OCI-LY7 (cell line): Measurements from ENCODE around the gene MEF2C. TPM values are rescaled to one million over a fixed set of nuclear protein-coding genes. Genes with fewer than 3 reads are reported as not detected.
A peak's percentile ranks its signal among the peaks of the same experiment; 100 is the strongest.

ENCODE experiments used
- BruUV-seq: library from RNA; stranded (reverse); fragments of 400-500 nt; replicated peaks from 2 replicates; lab custom pipeline; 2021; lab: Mats Ljungman, UMichigan
- CTCF ChIA-PET: fragments of 300-600 bp; sonication (Branson Sonifier 250); formaldehyde crosslinking; loops from one replicate; lab custom pipeline; 2022; ENCODE audit warnings: antibody characterized with exemption; ENCODE audit not compliant: unreplicated experiment; lab: Charles Lee
- POLR2A ChIA-PET: fragments of 300-600 bp; sonication (Branson Sonifier 250); formaldehyde crosslinking; loops from one replicate; lab custom pipeline; 2022; ENCODE audit warnings: antibody characterized with exemption; lab: Charles Lee
- DNase-seq: peaks from one replicate; pipeline ENCODE4 v3.0.0-alpha.2; 2015; ENCODE audit warnings: low spot score
- H2AFZ ChIP-seq: fragments of 200-600 bp; sonication (generic), shearing (Covaris generic); 2 replicates; pipeline ENCODE4 v1.6.1; 2014; ENCODE audit warnings: mild to moderate bottlenecking, antibody characterized with exemption, low read length, moderate library complexity
- H3K27ac ChIP-seq: fragments of 200-600 bp; sonication (generic); 2 replicates; pipeline ENCODE4 v1.5.1; 2014; ENCODE audit warnings: mixed run types, low read depth, mild to moderate bottlenecking, moderate library complexity, low read length, inconsistent platforms; ENCODE audit not compliant: poor library complexity, severe bottlenecking
- H3K36me3 ChIP-seq: fragments of 200-600 bp; sonication (generic); 2 replicates; pipeline ENCODE4 v1.6.1; 2014; ENCODE audit warnings: mild to moderate bottlenecking, antibody characterized with exemption, low read length, moderate library complexity, mixed read lengths; ENCODE audit not compliant: insufficient read depth
- H3K4me1 ChIP-seq: fragments of 200-600 bp; sonication (generic); 2 replicates; pipeline ENCODE4 v1.5.1; 2014; ENCODE audit warnings: mild to moderate bottlenecking, low read length; ENCODE audit not compliant: insufficient read depth, poor library complexity, severe bottlenecking
- H3K4me2 ChIP-seq: fragments of 200-600 bp; sonication (generic); 2 replicates; pipeline ENCODE4 v1.6.1; 2014; ENCODE audit warnings: mild to moderate bottlenecking, low read length
- H3K4me3 ChIP-seq: fragments of 200-600 bp; sonication (generic); 2 replicates; pipeline ENCODE4 v1.5.1; 2014; ENCODE audit warnings: mild to moderate bottlenecking, low read depth, low read length; ENCODE audit not compliant: poor library complexity, severe bottlenecking
- H3K79me2 ChIP-seq: fragments of 200-600 bp; sonication (generic); 2 replicates; pipeline ENCODE4 v1.6.1; 2016; ENCODE audit warnings: low read depth, mild to moderate bottlenecking, low read length, moderate library complexity, mixed read lengths; ENCODE audit not compliant: insufficient read depth
- H3K9me2 ChIP-seq: fragments of 200-600 bp; sonication (generic); 2 replicates; pipeline ENCODE4 v1.6.1; 2016; ENCODE audit warnings: mild to moderate bottlenecking, low read length, mixed read lengths; ENCODE audit not compliant: insufficient read depth
- H3K9me3 ChIP-seq: fragments of 200-600 bp; sonication (generic); 2 replicates; pipeline ENCODE4 v1.6.1; 2014; ENCODE audit warnings: mild to moderate bottlenecking, mixed run types, low read length, mixed read lengths
- H4K20me1 ChIP-seq: fragments of 200-600 bp; sonication (generic); 2 replicates; pipeline ENCODE4 v1.6.1; 2014; ENCODE audit warnings: mild to moderate bottlenecking, antibody characterized with exemption, low read length, moderate library complexity, mixed read lengths; ENCODE audit not compliant: insufficient read depth
- EZH2phosphoT487 ChIP-seq: fragments of 200-600 bp; sonication (generic); IDR thresholded peaks from 2 replicates; pipeline ENCODE4 v1.6.1; 2018; ENCODE audit warnings: low read depth, borderline replicate concordance, mild to moderate bottlenecking, mixed run types, antibody characterized with exemption, low read length, moderate library complexity, mixed read lengths
- intact Hi-C: fragments of 100-400 bp; cut with micrococcal nuclease; formaldehyde crosslinking; loops from one replicate; pipeline ENCODE4 v1.10.0; 2022; ENCODE audit not compliant: unreplicated experiment
- total RNA-seq, 2 experiments: library from RNA; depleted of rRNA in 1 of 2; stranded (reverse); fragments of >200 nt in 1 of 2; shearing (Covaris generic) in 1 of 2; gene quantifications; 2 replicates each; pipeline ENCODE4 v1.2.3, GENCODE V29; 2014 to 2022
- TF ChIP-seq, protein P1 (sequence below): fragments of 200-600 bp; sonication (generic); conservative IDR thresholded peaks from 2 replicates; pipeline ENCODE4 v1.5.1; 2014; ENCODE audit warnings: mild to moderate bottlenecking, antibody characterized with exemption, low read length, moderate library complexity, mixed read lengths

The MEF2C gene
- total RNA-seq, 2 experiments from 2014 or later, result 5.5 to 57.6 TPM

- POLR2A ChIA-PET, result interaction anchor here (0.9 to 1.2 kb wide), 2 partner anchors 55 to 141 kb away, joined by 3 to 4 read pairs; no protein-coding TSS in a partner anchor
- Histone ChIP-seq H4K20me1 (no peaks in the 10 kb centered on the region; the same call in 1 of the 2 replicates), H3K79me2 (peaks cover 39% of the 10 kb centered on the region; the same call in 1 of the 2 replicates), H2AFZ (peak overlapping the region; percentile 96; the same call in 1 of the 2 replicates), H3K27ac (peak overlapping the region; percentile 33), H3K4me2 (peak overlapping the region; percentile 81), H3K9me2 (no peaks in the 10 kb centered on the region), H3K4me3 (peak overlapping the region; percentile 55), H3K36me3 (no peaks in the 10 kb centered on the region), H3K9me3 (no peaks in the 10 kb centered on the region), H3K4me1 (peaks cover 65% of the 10 kb centered on the region)
- intact Hi-C loops, result no loop called here
- DNase-seq, result no peak
- no peak for TF ChIP-seq EZH2phosphoT487
- TF ChIP-seq, protein P1, sequence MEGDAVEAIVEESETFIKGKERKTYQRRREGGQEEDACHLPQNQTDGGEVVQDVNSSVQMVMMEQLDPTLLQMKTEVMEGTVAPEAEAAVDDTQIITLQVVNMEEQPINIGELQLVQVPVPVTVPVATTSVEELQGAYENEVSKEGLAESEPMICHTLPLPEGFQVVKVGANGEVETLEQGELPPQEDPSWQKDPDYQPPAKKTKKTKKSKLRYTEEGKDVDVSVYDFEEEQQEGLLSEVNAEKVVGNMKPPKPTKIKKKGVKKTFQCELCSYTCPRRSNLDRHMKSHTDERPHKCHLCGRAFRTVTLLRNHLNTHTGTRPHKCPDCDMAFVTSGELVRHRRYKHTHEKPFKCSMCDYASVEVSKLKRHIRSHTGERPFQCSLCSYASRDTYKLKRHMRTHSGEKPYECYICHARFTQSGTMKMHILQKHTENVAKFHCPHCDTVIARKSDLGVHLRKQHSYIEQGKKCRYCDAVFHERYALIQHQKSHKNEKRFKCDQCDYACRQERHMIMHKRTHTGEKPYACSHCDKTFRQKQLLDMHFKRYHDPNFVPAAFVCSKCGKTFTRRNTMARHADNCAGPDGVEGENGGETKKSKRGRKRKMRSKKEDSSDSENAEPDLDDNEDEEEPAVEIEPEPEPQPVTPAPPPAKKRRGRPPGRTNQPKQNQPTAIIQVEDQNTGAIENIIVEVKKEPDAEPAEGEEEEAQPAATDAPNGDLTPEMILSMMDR, result no peak
- CTCF ChIA-PET, result no interaction called here
- BruUV-seq, result no TSS peak
Measured at GRCh38 chr5:88876714-88877113, 6.3 kb downstream of the MEF2C start.

GRCh38 chr5:88875341-88876234 lies 7.4 kb downstream of the MEF2C start:
- peak; percentile 56 for DNase-seq
- intact Hi-C loops, result no loop called here

More at GRCh38 chr5:88875341-88876234, 7.4 kb downstream of the MEF2C start:
- peak overlapping the region; percentile 33 for H3K27ac ChIP-seq
- no peaks in the 10 kb centered on the region for H3K9me2 ChIP-seq
- H2AFZ ChIP-seq, result peak overlapping the region; percentile 96
- no peaks in the 10 kb centered on the region for H4K20me1 ChIP-seq
- H3K4me1 ChIP-seq, result peaks cover 55% of the 10 kb centered on the region
- CTCF ChIA-PET, result interaction anchor here (1.0 kb wide), 1 partner anchor 146 kb away, joined by 3 read pairs; no protein-coding TSS in a partner anchor
- peak overlapping the region; percentile 55 for H3K4me3 ChIP-seq
- H3K36me3 ChIP-seq, result no peaks in the 10 kb centered on the region
- peak overlapping the region; percentile 81 for H3K4me2 ChIP-seq
- H3K9me3 ChIP-seq, result no peaks in the 10 kb centered on the region
- TF ChIP-seq, protein P1, result no peak
- TF ChIP-seq EZH2phosphoT487, result no peak
- BruUV-seq, result no TSS peak
- POLR2A ChIA-PET, result interaction anchor here (0.6 to 2.5 kb wide), 21 partner anchors 9 to 1800 kb away, joined by 3 to 24 read pairs (median 5); no protein-coding TSS in a partner anchor
- H3K79me2 ChIP-seq, result peaks cover 28% of the 10 kb centered on the region; the same call in 1 of the 2 replicates
